Upper lobe of left lung (tissue), 4 donors: ENCODE measurements around the gene ACSL1.
A peak's percentile ranks its signal among the peaks of the same experiment; 100 is the strongest.

Experiments used
- CTCF ChIP-seq, 6 experiments: fragments of 450-650 bp in 4 of 6; fragments of 200-600 bp in 2 of 6; sonication (generic) in 2 of 6; IDR thresholded peaks; one replicate each; pipeline ENCODE4 v1.5.1; 2016 to 2019; ENCODE audit warnings: antibody characterized with exemption in 6 of 6
- EP300 ChIP-seq, 4 donors: sonication (generic); formaldehyde crosslinking; IDR thresholded peaks; one replicate each; pipeline ENCODE4 v1.5.1; 2017; ENCODE audit warnings: antibody characterized with exemption in 4 of 4, control low read depth in 2 of 4
- POLR2A ChIP-seq, 4 donors: fragments of 450-650 bp; IDR thresholded peaks; one replicate each; pipeline ENCODE4 v1.5.1; 2016 to 2017; ENCODE audit warnings: antibody characterized with exemption in 4 of 4, mild to moderate bottlenecking in 2 of 4
- POLR2AphosphoS5 ChIP-seq, 2 donors: sonication (generic); formaldehyde crosslinking; IDR thresholded peaks; one replicate each; pipeline ENCODE4 v1.5.1; 2017; ENCODE audit warnings: antibody characterized with exemption in 2 of 2

GRCh38 chr4:184848510-184848909 lies 22.7 kb upstream of the ACSL1 start:
- TF ChIP-seq EP300 (IDR thresholded peaks at IDR 0.05) (peak in 3 of 4 donors; percentile 69 to 94 (median 90)), CTCF (IDR thresholded peaks at IDR 0.05) (no peak), POLR2AphosphoS5 (IDR thresholded peaks at IDR 0.05) (peak; percentile 43 to 52), POLR2A (IDR thresholded peaks at IDR 0.05) (peak in 1 of 4 donors; percentile 69)
